Activated CD8-positive, alpha-beta memory T cell treated with anti-CD3 and anti-CD28 coated beads for 24 hours (primary cell): Measurements from ENCODE around the gene PRPF19.

Experiments used
- DNase-seq: peaks from one replicate; pipeline ENCODE4 v3.0.0-alpha.2; 2020

Gene PRPF19

DNA sequence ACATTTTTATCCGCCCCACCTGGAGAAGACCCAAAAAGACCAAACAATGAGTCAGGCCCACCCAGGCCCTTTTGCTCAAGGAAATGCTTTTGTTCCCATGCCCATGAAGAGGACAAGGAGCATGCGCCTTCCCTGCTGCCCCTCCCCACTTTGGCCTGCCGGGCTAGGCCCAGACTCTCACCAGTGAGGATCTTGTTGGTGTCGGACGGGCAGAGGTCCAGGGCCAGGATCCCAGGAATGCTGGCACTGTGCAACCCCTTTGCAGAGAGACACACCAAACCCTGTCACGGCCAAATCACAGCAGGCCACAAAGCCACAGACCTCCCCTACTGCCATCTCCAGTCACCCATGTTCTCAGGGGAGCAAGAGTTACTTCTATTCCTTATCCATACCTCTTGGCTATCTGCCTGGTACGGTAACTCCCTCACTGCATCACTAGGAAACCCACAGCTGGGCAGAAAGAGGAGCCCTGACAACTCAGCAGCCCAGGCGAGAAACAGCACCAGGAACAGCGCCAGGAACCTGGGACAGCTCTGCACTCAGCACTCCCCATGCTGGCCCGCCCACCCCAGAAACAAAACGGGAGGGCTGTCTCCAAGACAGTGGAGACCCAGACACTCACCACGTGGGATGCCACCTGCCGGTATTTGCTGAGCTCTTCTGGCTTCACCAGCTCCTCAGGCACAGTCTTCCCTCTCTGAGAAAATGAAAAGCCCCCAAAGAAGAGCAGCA is 5.5 kb downstream of the PRPF19 start:
- no peak for DNase-seq

DNA sequence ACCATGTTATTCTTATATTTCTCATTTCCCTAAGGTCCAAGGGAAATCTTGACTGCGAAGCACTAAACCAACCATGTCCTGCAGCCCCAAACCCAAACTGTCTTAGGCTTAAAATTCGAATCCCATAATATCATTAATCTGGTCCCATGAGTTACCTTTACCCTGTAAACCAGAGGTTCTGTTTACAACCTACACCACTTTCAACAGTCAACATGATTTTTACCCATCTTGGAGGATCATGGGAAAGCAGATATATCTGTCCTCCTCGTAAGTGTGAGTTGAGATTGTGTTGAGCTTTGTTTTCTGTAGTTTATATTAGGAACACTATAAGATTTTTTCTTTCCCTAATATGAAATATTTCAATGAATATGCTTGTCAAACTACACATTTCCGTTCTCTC is 6.4 kb downstream of the PRPF19 start:
- no peak for DNase-seq

DNA sequence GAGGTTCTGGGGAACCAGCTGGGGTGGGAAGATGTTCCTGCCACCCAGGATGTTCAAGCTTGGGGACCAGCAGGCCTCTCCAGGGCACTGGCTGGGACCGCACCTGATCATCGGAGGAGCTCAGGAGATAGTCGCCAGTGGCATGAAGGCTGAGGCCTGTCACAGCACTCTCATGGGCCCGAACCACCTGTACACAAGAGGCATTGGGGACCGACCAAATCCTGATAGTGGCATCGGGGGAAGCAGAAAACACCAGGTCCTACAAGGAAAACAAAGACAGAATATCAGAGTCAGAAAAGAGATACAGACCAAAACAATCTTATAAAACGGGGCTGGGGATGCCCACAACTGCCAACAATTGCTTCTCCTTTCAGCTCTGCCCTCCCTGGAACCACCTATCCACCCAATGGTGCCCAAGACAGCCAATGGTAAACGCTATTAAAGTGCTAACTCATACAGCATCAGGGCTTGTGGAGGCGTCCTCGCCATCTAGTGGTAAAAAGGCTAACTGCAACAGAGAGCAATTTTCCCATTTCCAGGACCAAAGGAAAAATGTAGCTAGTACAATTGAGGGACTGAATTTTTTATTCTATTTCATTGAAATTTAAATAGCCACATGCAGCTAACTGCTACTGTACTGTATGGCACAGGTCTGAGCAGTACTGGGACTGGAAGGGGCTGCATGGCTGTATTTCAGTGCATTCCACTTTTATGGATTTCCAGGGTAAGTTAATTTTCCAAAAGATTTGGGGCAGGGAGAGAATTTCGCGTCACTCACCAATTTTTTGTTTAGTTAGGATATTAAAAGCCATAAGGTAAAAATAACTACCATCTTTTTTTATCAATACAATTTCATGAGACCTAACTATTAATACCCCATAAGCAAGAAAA is 7.1 kb downstream of the PRPF19 start:
- no peak for DNase-seq

DNA sequence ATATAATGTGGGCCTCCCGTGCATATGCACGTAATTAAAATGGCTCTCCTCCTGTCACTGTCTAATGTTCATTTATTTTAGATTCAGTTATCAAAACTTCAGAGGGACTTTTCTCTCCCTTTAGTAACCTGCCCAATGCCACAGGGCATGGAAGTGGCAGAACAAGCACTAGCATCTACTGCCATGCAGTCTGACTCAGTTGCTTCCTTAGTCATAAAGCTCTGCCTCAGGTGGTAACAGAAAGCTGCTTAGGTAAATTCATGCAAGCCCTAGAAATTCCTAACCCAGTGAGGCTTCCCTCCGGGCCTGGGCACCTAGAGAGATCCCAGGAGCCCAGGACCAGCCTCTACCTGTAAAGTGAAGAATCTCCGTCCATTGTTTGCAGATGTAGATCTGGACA is 8.9 kb downstream of the PRPF19 start:
- no peak for DNase-seq

DNA sequence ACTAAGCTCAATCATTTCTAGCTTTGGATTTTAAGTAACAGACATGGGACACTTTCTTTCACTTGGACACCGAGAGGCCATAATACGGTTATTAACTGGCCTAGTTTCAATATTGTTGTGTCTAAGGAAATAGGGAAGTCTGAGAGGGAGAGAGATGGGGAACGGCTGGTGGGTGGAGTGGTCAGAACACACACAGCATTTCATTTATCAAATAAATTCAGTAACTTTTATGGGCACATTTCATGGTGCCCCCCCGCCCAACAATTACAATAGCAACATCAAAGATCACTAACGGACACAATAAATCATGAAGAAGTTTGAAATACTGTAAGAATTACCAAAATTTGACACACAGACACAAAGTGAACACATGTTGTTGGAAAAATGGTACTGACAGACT is 10.7 kb downstream of the PRPF19 start:
- no peak for DNase-seq

DNA sequence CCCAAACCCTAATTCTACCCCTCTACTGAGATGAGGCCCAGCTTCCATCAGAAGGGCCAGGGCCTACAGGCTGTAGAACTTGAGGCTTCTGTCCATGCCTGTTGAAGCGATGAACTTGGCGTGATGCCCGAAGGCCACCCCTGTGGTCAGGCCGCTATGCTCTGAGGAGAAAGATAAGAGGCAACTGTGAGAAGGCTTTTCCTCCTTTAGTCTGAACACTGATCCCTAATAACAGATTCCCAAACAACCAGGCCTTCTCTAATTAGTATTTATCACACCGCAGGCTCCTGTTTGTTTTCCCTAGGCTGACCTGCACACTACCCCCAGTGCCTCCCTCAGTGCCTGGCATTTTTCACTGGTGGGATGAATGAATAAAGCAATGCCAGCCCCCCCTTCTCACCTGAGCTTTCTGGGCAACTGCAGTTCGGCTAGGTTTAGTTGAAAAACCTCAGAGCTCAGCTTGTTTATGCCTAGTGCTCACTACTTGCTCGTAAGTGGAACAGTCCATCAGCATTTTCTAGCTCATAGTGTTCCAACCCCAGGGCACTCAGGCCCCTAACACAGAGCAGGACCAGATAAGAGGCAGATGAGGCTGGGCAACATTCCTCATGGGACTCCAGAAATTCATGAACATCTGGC is 15.2 kb downstream of the PRPF19 start:
- no peak for DNase-seq

DNA sequence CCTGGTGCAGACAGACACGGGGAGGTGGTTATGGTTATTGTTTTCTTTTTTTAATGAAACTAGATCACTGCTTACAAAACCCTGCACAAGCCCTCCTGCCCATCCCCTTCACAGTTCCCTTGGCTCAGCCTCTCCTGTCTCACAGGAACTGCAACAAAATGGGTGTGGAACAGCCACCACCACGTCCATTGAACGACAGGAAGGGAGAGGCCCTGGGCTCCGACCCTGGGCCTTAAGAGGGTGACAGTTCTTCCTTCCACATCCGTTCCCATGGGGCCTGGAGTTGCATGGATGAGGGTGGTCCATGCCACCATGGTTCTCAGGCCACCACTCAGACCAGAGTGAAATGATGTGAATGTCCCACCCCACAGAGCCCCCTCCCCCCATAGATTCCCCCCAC is 15.7 kb downstream of the PRPF19 start:
- no peak for DNase-seq

DNA sequence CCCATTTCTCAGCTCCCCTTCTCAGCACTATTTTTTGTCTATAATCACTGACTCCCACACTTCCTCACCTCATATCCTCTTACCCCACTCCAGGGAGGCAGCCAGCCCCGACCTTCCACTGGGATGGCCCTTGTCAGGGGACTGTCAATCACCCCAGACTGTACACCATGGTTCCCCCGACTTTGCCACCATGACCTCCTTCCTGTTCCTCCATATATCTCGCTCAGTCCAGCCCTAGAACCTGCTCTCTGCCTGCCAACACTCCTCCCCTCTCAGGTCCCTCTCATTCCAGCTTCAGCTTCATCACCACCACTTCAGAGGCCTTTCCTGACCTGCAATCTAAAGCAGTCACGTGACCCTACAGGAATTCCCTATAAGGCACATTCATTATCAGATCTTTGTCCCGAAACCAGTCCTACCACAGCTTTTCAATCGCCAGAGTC is 16.5 kb downstream of the PRPF19 start:
- no peak for DNase-seq

DNA sequence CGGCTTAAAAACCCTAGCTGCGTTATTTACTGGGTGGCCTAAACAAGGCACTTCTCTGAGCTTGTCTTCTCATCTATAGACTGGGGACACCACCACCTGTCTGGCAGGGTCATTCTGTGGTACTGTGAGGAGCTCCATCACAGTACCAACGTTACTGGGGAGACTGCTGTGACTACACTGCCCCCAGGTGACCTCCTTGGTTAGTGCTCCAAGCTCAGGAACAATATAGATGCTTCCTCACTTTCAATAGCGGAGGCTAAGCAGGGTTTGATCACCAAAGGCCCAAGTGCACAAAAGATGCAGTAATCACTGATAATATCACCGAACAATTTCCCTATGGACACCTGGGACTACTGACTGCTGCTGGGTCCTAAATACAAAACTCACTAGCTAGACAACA is 18.8 kb downstream of the PRPF19 start:
- no peak for DNase-seq

DNA sequence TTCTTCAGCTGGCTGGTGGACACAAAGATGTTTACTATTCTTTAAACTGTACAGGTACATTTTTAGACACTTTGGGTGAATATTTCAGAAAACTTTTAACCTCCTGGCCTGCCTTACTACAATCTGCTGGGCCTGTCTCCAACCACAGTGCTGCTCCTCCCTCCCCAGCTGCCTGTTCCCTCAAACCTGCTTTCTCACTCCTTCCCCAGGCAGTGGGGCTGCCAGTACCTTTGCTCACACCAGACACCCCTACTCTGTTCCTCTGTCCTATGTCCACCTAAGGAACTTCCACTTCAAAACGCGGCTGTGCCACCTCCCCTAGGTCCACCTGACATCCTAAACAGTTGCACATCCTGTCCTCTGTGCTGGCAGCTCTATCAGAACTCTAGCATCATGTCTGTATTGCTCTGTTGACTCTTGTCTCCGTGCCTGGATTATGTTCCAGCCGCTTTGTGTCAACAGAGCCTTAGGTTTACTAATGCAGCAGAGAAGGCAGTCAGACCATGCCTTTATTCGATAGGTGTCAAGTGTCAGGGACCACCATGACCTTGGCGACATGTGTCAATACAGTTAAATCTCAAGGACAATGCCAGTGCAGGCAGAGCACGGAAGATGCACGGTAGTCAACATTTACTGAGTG is 25.6 kb downstream of the PRPF19 start:
- no peak for DNase-seq

DNA sequence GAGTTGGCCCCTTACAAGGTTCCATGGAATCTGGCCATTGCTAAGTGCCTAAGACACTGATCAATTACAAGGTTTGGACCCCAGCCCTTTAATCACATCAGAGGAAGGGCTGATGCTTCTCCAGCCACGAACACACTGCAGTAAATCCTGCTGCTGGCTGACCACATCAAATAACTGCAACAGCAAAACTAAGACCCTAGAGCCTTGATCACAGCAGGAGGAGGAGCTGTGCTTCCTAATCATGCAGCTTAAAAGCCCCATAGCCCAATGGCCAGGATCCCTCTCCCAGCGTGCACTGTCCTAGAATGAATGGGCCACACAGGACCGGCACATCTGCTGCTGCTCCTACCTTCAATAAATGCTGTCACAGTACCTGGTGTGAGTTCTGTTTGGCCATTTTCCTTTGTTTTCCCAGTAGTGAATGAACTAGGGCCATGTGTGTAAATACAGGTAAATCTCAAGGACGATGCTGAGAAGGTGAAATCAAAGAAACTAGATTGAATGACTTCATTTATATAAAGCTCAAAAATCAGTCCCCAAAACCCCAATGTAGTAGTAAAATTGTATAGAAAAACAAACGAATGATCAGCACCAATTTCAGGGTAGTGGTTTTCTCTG is 26.3 kb downstream of the PRPF19 start:
- DNase-seq: no peak

DNA sequence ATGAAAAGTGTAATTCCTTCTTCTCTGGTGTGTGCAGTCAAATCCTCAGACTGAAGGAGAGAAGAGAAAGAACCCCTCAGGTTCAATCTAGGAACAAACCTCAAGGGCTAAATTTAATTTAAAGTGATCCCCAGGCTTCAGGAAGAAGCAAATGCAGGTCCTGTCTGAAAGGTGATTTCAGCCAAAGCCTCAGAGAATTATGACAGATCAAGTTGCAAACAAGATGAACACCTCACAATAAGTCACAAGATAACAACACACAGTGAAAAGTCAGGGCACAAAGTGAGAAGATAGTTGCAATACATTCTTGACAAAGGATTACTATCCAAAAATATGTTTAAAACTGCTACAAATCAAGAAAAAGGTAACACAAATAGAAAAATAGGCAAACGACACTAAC is 27.3 kb downstream of the PRPF19 start:
- no peak for DNase-seq

DNA sequence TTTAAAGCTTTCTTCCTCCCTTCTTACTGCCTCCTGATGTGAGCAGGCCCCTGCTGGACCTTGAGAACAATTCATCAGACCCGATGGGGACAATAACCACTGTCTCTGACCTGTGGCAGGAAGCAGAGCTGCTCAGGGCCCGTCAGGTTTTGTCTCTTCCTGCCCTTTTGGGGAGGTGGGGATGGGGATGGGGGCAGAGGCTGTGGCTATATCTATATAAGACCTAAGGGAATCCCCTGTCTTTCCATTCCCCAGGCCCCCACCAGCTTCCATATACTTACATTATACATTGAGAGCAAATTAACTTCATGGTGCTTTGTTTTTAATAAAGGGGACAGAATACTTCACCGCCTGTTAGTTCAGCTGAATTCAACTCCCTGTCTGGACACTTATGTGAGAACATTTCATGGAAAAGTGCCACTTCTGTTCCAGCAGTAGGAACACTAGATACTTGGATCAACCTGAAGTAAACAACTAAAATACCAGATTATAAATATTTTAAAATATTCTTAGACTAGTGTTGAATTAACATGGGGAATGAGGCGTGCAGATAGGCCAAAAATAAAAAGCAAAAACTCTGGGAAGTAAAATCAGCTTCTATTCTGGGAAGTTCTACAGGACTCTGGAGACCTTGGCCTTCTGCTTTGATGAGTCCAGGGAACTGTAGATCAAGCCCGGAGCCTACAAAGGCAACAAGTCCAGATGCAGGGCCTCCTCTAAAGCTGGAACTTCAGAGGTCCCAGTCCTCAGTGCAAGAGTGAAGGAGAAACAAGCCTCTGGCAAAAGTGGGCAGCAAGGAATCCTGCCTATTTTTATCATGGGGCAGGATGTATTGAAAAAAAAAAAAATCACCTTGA is 27.9 kb downstream of the PRPF19 start:
- no peak for DNase-seq

DNA sequence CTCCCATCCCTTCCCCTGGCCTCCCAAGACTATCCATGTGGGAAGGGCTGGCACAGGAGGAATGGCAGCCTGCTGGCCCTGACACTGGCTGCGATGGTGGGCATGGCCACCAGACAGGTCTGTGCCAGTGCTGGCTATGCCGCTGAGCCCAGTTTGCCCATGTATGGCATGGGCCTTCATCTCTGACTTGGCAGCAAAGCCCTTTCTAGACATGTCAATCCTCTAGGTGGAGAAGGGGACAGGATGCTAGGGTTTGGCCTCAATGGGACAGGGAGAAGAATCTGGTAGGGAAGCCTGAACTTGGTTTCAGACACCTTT is 30.3 kb downstream of the PRPF19 start:
- DNase-seq: no peak

DNA sequence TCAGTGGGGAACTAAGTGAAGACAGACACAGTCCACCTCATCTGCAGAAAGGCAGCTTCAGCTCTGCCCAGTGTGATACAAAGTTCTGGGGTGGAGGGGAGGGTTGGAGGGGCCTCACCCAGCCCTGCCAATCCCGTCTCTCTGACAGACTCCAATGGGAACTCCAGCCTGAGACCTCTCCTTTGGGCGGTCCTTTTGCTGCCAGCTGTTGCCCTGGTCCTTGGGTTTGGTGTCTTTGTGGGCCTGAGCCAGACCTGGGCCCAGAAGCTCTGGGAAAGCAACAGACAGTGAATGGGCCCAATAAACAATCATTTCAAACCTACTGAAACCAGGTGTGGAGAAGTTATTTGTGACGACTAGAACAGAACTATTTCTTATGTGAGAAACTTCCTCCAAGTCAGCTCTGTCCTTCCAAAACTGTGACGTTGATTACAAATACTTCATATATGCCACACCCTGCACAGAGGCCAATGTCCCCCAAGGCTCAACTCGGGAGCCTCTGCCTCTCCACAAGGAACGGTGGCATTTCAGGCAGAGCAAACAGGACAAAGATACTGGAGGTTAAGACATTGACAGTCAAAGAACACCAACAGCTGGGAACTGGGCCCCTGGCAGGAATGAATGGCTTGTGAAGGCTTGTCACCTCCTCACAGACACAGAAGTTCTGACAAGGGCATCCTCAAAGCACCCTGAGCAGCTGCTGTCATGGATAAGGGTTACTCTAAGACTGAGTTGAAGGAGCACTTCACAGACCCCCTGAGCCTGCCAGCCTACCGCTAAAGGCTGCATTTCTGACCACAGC is 30.8 kb downstream of the PRPF19 start:
- no peak for DNase-seq

DNA sequence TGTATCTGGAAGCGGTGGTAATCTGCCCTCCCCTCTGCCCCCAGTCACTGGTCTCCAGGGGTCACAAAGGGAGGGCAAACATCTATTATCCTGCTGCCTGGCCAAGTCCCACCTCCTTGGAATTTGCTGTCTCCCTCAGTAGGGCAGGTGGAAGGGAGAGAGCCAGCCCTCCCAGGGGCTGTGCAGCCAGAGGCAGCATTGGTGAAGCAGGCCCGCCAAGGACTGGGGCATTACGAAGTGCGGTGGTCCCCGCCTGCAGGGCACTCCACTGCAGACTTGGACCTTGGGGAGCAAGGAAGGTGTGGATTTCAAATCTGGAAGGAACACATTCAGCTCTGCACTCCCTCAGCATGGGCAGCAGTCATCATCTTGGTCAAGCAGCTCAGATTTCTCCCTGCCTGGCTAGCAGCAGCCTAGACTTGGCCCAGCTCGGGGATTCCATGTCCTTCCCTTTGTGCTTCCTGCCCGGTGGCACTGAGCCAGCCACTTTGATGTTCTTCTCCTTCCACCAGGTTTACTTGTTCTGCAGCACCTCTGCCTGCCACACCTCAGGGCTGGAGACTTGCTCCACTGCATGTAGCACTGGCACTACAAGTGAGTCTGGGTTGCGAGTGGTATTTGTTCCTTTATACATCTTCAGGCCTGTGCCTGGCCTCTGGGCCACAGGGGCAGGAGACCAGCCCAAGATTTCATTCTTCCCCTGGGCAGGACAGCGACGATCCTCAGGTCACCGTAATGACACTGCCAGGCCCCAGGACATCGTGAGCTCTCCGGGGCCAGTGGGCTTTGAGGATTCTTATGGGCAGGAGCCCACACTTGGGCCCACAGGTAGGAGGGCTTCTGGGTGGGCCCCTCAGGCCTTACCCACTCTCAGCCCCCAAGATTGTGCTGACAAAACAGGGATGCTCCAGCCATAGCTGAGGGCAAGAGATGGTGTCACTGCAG is 31.7 kb downstream of the PRPF19 start:
- peak; percentile 51 for DNase-seq

DNA sequence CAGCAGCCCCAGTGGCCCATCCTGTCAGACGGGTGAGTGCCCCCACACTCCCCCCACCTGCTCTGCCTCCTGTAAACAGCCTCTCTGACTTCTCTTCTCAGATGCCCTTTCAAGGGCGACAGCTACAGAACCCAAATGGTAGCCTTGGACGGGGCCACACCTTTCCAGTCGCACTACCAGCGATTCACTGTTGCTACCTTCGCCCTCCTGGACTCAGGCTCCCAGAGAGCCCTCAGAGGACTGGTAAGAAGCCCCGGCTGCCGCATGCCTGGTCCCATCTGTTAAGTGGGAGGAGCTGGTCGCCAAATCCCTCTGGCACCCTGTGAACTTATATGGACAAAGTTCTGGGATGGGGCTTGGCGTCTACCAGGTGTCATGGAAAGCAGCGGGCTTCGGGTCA is 32.9 kb downstream of the PRPF19 start:
- no peak for DNase-seq

DNA sequence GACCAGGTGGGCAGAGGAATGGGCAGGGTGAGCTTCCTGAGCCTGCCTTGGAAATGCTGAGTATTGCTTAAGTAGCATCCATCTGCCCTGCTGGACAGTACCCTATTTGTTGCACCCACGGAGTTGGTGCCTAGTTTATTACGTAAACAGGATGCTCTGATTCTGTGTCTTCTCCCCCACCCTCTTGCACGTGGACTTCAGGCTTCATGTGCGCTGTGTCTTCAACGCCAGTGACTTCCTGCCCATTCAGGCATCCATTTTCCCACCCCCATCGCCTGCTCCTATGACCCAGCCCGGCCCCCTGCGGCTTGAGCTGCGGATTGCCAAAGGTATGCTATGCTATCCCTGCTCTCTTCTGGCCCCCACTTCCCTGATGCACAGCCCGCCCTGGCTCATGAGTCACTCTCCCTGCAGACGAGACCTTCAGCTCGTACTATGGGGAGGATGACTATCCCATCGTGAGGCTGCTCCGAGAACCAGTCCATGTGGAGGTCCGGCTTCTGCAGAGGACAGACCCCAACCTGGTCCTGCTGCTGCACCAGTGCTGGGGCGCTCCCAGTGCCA is 33.3 kb downstream of the PRPF19 start:
- DNase-seq: peak; percentile 57

DNA sequence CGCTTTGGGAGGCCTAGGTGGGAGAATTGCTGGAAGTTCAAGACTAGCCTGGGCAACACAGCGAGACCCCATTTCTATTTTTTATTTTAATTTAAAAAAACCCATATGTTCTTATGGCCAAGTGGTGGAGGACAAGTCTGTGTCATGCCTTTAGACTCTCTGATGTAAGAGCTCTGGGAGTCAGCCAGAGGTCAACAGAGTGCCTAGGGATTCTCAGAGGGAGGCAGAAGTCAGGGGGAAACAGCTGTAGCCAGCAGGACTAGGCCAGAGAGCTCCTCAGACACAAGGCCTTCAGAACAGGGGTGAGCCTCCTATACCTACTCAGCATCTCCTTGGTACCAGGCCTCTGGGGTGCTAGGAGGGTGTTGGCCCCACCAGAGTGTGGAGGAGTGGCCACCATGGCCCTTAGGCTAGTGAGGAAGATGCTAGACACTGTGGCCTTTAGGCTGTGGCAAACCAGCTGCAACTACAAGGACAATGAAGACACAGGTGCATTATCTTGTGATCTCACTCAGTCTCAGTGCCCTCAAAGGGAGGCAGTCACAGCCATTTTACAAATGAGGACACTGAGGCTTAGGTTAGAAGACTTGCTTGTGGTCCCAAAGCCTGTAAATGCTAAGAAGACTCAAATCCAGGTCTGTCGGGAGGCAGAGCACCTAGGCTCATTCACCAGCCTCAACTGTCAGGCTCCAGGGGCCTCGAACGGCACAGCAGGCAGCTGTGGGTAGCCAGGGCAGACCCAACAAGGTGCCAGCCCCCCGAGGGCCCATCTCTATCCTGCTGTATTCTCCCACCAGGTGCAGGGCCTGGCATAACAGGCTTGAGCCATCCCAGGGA is 34.0 kb downstream of the PRPF19 start:
- DNase-seq: peak; percentile 55
